Measurements from ENCODE around the gene CIRBP. TPM values are rescaled to one million over a fixed set of nuclear protein-coding genes. Genes with fewer than 3 reads are reported as not detected.

CIRBP gene
- total and polyA plus RNA-seq, 2 of the 13 experiments (the other 11 are each of a cell fraction or from before 2014, with no cell fraction given), result 133 to 140 TPM

DNA sequence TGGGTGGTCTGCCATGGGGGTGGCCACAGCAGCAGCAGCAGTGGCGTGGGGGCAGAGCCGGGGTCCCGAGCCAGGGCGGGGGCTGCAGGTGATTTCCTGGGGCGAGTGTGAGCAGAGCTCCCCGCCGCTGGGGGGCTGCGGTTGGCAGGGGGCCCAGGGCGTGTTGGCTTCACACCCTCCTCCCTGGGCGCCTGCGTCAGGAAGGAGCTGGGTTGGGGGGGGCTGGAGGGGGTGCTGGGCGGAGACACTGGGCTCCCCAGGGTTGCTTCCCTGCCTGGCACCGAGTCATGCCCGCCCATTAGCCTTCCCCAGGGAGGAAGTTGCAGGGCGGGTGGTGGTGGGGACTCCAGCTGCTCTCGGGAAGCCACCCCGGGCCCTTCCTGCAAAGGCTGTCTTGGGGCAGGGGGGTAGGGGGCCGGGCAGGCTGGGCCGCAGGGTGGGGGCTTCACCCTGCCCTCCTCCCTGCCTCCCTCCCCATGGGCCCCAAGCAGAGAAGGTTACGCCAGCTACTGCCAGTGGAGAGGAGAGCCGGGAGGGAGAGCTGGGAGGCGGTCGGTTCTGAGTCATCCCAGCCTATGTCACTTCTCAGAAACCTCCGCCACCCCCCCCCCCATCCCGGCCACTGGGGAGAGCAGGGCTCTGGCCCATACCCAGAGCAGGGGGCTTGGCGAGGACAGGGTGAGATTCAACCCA, 16.2 kb upstream of the CIRBP start (continued):
- TF ChIP-seq, protein P1, sequence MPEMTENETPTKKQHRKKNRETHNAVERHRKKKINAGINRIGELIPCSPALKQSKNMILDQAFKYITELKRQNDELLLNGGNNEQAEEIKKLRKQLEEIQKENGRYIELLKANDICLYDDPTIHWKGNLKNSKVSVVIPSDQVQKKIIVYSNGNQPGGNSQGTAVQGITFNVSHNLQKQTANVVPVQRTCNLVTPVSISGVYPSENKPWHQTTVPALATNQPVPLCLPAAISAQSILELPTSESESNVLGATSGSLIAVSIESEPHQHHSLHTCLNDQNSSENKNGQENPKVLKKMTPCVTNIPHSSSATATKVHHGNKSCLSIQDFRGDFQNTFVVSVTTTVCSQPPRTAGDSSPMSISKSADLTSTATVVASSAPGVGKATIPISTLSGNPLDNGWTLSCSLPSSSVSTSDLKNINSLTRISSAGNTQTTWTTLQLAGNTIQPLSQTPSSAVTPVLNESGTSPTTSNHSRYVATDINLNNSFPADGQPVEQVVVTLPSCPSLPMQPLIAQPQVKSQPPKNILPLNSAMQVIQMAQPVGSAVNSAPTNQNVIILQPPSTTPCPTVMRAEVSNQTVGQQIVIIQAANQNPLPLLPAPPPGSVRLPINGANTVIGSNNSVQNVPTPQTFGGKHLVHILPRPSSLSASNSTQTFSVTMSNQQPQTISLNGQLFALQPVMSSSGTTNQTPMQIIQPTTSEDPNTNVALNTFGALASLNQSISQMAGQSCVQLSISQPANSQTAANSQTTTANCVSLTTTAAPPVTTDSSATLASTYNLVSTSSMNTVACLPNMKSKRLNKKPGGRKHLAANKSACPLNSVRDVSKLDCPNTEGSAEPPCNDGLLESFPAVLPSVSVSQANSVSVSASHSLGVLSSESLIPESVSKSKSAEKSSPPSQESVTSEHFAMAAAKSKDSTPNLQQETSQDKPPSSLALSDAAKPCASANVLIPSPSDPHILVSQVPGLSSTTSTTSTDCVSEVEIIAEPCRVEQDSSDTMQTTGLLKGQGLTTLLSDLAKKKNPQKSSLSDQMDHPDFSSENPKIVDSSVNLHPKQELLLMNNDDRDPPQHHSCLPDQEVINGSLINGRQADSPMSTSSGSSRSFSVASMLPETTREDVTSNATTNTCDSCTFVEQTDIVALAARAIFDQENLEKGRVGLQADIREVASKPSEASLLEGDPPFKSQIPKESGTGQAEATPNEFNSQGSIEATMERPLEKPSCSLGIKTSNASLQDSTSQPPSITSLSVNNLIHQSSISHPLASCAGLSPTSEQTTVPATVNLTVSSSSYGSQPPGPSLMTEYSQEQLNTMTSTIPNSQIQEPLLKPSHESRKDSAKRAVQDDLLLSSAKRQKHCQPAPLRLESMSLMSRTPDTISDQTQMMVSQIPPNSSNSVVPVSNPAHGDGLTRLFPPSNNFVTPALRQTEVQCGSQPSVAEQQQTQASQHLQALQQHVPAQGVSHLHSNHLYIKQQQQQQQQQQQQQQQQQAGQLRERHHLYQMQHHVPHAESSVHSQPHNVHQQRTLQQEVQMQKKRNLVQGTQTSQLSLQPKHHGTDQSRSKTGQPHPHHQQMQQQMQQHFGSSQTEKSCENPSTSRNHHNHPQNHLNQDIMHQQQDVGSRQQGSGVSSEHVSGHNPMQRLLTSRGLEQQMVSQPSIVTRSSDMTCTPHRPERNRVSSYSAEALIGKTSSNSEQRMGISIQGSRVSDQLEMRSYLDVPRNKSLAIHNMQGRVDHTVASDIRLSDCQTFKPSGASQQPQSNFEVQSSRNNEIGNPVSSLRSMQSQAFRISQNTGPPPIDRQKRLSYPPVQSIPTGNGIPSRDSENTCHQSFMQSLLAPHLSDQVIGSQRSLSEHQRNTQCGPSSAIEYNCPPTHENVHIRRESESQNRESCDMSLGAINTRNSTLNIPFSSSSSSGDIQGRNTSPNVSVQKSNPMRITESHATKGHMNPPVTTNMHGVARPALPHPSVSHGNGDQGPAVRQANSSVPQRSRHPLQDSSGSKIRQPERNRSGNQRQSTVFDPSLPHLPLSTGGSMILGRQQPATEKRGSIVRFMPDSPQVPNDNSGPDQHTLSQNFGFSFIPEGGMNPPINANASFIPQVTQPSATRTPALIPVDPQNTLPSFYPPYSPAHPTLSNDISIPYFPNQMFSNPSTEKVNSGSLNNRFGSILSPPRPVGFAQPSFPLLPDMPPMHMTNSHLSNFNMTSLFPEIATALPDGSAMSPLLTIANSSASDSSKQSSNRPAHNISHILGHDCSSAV (CRISPR knock-in tag; IDR thresholded peaks at IDR 0.05; ENCODE audit: borderline replicate concordance), result no peak
- TF ChIP-seq NONO (IDR thresholded peaks at IDR 0.05), result no peak
- peak; percentile 25; the same call in 1 of the 2 replicates for TF ChIP-seq NONO (CRISPR knock-in tag; conservative IDR thresholded peaks at IDR 0.05)
- TF ChIP-seq ZNF589 (CRISPR knock-in tag; conservative IDR thresholded peaks at IDR 0.05), result peak; percentile 26; the same call in 1 of the 2 replicates
- no peak for TF ChIP-seq ATF7 (IDR thresholded peaks at IDR 0.05)
- TF ChIP-seq ATF7 (CRISPR knock-in tag; IDR thresholded peaks at IDR 0.05), result peak; percentile 11; the same call in 1 of the 2 replicates
- peak; percentile 28; the same call in 1 of the 2 replicates for TF ChIP-seq ZNF263 (CRISPR knock-in tag; IDR thresholded peaks at IDR 0.05)
- no peak for TF ChIP-seq FOXP4 (CRISPR knock-in tag; IDR thresholded peaks at IDR 0.05)
- peak; percentile 8 for TF ChIP-seq ASH2L (IDR thresholded peaks at IDR 0.05; ENCODE audit: insufficient read length, low read depth, low read length)
- no peak for TF ChIP-seq THAP7 (CRISPR knock-in tag; IDR thresholded peaks at IDR 0.05)
- no peak for TF ChIP-seq ATAD3A (CRISPR knock-in tag; IDR thresholded peaks at IDR 0.05)
- TF ChIP-seq GABPB1 (CRISPR knock-in tag; IDR thresholded peaks at IDR 0.05), result peak; percentile 42; the same call in 1 of the 2 replicates
- 0 out of 2 replicates have a peak, but pooled peaks have one; percentile 24 for TF ChIP-seq ZNF709 (CRISPR knock-in tag; IDR thresholded peaks at IDR 0.05)
- TF ChIP-seq MBD4 (IDR thresholded peaks at IDR 0.05; ENCODE audit: borderline replicate concordance, low read length), result no peak
- TF ChIP-seq, protein P2, sequence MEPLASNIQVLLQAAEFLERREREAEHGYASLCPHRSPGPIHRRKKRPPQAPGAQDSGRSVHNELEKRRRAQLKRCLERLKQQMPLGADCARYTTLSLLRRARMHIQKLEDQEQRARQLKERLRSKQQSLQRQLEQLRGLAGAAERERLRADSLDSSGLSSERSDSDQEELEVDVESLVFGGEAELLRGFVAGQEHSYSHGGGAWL (CRISPR knock-in tag; IDR thresholded peaks at IDR 0.05), result peak; percentile 15; the same call in 1 of the 2 replicates
- TF ChIP-seq ZFP91 (CRISPR knock-in tag; IDR thresholded peaks at IDR 0.05; ENCODE audit: borderline replicate concordance), result 0 out of 2 replicates have a peak, but pooled peaks have one; percentile 3

Data from HepG2 (cell line).